Forelimb muscle (tissue), 1 donor: ENCODE results near the gene WDR53. TPM values are rescaled to one million over a fixed set of nuclear protein-coding genes. Genes with fewer than 3 reads are reported as not detected.
"Not testable (repeated sequence)": the region's sequence is repeated elsewhere in the genome, so short reads cannot be mapped to it uniquely, and the experiment has no call there.

Experiments
- DNase-seq: peaks from one replicate; pipeline ENCODE4 v3.0.0-alpha.2; 2013; ENCODE audit warnings: low read depth
- polyA plus RNA-seq: library from polyadenylated mRNA; unstranded; fragments of 120-200 nt; gene quantifications from one replicate; pipeline ENCODE4 v1.2.1, GENCODE V29; 2013; ENCODE audit not compliant: insufficient read length

WDR53 gene
- polyA plus RNA-seq, 1 donor = 10.4 TPM

DNA sequence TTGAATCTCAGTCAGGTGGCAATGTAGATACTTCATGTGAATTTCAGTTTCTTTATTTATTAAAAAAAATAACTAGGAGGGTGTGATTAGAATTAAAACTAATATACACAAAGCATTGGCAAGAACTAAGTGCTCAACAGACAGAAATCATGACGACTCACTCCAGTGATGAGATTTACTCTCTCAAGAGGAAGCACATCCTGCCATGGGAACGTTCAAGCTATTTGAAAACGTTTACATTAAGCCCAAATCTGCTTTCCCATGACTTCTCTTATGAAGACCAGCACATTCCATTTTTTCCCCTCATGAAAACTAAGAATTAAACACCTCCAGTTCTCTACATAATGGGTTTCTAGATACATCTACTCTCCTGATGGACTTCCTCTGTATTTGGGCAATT, 8.5 kb downstream of the WDR53 start:
- no peak for DNase-seq

DNA sequence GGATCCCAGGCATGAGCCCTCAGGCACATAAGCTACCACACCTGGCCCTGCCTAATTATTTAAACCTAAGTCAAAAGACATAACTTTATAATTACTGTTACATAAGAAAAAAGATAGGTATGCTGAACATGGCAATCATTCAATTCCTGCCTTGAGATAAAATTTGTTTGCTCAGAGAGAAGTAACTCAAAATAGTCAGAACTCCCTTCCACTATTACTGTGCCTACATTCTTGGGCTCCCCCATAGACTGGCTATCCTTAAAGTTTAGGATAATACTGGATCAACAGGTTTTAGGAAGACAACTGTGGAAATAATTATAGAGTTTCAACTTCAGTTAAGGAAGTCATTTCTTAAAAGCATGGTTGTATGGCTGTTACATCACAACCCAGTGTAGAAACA, 9.9 kb downstream of the WDR53 start:
- DNase-seq = no peak

DNA sequence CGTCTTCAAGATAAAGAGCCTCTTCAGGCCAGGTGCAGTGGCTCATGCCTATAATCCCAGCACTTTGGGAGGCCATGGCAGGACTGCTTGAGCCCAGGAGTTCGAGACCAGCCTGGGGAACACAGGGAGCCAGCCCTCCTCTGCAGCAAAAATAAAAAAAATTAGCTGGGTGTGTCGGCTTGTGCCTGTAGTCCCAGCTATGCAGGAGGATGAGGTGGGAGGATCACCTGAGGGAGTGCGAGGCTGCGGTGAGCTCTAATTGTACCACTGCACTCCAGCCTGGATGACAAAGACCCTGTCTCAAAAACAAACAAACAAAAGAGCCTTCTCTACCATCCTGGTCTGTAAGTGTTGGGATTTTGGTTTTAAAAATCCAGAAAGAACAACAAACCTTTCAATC, 11.1 kb downstream of the WDR53 start:
- no peak for DNase-seq

DNA sequence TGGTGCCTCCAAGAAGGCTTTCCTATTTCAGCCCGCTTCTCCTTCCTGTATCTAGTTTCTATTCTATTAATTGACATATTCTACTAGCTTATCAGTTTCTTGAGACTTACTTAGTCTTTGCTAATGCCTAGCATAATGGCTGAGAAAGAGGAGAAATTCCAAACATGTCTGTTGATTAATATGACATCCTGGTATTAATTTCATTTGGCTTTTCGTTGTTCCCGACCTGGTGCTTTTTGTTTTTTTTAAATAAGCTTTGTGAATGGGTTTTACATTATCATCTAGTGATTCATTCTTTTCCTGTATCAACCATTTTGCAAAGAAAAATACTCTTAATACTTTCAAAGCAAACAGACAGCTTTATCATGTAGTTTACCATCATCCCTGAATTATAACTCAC, 13.1 kb downstream of the WDR53 start:
- no peak for DNase-seq

DNA sequence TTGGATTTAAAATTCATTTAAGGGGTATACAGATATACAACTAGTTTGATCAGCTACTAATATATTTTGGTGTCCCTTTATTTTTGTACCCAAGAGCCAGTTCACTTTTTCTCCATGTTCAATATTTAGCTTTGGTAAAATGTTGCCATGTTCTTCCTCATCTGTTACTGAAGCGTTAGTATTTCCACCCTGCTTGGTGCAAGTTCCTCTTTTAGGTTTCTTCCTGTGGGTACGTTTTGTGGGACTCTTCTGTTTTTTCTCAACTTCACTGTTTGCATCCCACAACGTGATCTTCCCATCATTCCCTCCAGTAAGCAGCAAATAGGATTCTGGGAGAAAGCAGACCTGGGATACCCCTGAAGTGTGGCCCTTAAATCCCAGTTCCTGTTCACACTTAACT, 14.1 kb downstream of the WDR53 start:
- DNase-seq = no peak

DNA sequence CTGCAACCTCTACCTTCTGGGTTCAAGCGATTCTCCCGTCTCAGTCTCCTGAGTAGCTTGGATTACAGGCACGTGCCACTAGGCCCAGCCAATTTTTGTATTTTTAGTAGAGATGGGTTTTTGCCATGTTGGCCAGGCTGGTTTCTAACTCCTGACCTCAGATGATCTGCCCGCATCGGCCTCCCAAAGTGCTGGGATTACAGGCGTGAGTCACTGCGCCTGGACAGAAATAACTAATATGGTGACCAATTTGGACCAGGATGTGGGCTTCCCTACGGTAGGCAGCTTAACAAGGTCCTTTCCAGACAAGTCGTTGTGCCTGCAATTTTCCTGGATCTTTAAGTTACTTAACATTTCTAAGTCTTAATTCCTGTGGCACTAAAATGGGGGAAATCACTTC, 14.8 kb downstream of the WDR53 start:
- no peak for DNase-seq

DNA sequence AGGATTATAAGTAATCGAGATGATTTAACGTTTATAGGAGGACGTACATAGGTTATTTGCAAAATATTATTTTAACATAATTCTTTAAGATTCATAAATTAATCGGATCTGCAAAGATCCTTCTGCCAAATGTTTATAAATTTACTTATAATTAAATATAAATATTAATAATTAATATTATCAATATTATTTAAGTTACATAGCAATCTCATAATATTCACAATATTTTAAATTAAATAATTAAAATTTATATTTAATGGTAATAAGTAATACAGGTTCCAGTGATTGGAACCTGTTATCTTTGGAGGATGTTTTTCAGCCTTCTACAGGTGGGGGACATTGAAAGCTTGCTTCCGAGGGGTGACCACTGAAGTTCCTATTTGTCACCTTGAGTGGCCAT, 16.1 kb downstream of the WDR53 start:
- no peak for DNase-seq

DNA sequence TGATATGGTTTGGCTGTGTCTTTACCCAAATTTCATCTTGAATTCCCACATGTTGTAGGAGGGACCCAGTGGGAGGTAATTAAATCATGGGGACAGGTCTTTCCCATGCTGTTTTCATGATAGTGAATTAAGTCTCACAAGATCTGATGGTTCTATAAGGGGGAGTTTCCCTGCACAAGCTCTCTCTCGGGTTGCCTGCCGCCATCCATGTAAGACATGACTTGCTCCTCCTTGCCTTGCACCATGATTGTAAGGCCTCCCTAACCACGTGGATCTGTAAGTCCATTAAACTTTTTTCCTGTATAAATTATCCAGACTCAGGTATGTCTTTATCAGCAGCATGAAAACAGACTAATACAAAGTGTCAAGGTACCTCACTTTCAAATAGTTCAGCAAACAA, 18.2 kb downstream of the WDR53 start:
- DNase-seq = not testable (repeated sequence)

DNA sequence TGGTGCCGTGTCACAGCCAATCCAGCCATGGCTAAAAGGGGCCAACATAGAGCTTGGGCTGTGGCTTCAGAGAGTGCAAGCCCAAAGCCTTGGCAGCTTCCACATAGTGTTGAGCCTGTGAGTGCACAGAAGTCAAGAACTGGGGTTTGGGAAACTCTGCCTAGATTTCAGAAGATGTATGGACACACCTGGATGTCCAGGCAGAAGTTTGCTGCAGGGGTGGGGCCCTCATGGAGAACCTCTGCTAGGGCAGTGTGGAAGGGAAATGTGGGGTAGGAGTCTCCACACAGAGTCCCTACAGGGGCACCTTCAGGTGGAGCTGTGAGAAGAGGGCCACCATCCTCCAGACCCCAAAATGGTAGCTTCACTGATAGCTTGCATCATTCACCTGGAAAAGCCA, 19.0 kb downstream of the WDR53 start:
- not testable (repeated sequence) for DNase-seq

DNA sequence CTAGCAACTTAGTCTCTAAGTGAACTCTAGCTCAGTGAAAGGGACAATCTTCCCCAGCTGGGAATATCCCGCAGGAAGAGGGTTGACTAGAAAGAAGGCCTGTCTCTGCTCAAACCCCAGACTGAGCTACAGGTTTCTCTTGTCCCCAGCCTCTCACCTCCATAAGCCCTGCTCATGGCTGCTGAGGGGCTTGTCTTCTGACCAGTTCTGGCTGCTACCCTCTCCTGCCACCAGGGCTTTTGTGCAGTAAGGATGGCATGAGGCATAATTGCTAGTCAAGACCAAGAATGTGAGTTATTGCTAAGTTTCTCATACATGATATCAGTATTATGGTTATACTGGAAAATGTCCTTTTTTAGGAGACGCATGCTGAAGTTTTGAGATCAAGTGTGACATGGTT, 21.3 kb downstream of the WDR53 start:
- no peak for DNase-seq

DNA sequence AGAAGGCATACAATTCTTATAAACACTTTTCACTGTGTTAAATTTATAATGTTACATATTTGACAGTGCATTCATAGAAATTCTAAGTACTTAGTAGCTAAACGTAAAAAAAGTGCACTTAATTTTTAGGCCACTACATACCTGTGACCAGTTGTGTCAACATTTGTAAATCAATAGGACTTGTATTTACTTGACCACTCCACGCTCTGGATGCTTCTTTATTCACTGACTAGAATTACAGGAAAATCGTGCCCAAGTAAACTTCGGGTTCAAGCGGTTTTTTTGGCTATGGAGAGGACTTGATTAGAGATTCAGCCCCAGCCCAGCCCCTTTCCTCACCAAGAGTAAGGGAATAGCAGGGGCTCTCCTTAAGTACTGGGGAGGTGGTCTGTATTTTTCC, 21.8 kb downstream of the WDR53 start:
- no peak for DNase-seq

DNA sequence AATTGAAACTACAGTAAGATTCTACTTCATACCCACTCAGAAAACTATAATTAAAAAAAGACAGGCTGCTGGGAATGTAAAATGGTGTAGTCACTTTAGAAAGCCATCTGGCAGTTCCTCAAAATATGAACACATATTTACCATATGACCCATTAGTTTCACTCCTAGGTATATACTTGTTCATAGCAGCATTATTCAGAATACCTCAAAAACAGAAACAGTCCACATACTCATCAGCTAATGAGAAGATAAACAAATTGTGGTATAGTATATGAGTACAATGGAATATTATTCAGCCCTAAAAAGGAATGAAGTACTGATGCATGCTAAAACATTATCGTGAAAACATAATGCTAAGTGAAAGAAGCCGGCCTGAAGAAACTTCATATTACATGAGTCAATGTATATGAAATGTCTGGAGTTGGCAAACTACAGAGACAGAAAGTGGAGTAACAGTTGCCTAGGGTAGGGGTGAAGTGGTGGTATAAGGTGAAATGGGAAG, 23.8 kb downstream of the WDR53 start:
- no peak for DNase-seq

DNA sequence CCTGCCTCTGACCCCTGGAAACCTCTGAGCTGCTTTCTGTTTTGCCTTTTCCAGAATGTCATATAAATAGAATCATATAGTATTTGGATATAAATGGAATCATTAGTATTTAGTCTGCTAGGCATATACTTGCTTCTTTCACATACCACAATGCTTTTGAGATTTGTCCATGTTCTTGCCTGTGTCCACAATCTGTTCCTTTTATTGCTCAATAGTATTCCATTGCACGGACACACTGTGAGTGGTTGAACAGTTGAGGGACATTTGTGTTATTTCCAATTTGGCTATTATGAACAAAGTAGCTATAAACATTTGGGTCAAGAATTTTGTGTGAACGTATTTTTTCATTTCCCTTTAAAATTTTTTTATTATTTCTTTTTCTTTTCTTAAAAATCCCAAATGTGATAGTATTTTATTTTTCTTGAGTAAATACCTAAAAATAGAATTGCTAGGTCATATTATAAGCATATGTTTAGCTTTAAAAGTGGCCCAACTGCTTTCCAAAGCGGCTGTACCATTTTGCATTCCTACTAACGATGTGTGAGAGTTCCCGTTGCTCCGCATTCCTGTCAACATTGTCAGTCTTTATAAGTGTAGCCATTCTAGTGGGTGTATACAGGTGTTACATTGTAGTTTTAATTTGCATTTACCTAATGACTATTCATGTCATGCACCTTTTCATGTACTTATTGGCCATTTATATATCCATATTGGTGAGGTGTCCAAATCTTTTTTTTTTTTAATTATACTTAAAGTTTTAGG, 26.5 kb downstream of the WDR53 start:
- no peak for DNase-seq

DNA sequence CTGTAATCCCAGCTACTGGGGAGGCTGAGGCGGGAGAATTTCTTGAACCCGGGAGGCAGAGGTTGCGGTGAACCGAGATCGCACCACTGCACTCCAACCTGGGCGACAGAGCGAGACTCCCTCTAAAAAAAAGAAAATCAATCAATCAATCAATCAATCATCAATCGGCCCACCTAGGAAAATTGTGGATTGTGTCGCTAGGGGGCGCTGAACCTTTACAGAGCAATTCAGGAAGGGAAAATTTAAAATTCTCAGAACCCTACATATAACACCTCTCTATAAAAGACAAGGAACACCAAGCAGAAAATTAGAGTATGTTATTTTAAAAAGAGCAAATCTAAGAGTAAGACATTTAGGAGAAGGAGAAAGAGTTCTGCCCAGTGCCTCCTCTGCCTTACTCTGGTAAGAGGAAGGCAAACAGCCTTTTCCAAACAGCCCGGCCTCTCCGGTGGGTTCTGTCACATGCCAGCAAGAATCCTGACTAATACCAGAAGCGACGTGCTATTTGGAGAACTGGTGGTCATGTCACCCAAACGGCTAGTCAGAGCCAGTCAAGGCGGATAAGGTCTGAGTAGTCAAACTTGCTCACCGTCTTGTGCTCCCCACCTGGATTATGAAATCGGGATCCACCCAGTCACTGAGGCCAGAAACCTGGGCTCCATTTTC, 30.9 kb downstream of the WDR53 start:
- DNase-seq = no peak

DNA sequence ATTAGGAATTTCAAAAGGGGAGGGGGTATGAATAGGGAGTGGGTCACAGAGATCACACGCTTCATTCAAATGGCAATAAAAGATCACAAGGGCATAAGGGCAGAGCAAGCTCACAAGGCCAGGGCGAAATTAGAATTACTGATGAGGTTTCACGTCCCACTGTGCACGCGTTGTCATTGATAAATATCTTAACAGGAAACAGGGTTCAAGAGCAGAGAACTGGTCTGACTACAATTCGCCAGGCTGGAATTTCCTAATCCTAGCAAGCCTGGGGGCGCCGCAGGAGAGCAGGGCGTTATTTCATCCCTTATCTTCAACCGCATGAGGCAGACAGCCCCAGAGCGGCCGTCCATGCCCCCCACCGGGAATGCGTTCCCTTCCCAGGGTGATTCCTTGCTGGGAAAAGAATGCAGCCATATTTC, 35.1 kb downstream of the WDR53 start:
- DNase-seq = no peak

DNA sequence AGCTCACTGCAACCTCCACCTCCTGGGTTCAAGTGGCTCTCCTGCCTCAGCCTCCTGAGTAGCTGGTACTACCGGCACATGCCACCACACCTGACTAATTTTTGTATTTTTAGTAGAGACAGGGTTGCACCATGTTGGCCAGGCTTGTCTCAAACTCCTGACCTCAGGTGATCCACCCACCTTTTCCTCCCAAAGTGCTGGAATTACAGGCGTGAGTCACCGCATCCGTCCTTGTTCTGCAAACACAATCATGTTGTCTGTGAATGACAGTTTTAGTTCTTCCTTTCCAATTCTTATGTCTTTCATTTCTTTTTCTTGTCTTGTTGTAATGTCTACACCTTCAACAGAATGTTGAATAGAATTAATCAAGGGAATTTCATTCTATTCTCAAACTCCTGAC, 36.9 kb downstream of the WDR53 start:
- no peak for DNase-seq

DNA sequence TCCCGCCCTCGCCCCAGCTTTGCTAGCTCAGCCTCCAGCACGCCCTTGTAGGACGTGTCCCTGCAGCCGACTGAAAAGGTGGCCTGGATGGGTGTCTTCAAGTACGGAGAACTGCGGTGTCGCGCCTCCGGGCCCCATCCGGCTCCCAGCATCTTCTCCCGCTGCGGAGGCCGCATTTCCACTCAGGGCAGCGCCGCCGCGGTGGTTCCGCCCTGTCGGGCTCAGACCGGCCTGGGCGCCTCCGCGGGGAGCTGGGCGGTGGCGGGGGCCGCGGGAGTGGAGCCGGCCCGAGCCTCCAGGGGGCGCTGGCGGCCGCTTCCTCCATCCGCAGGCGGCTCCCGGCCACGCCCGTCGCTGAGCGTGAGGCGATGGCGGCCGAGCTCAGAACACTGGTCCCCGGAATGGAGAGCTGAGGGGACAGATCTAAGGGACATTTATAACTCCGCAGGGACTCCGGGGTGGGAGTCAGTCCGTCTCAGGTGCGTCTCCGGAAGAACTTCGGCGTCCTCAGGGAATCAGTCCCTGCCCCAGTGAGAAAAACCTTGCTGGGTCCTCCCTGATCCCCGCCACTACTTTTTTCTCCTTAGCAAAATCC, 39.6 kb downstream of the WDR53 start:
- DNase-seq = no peak

DNA sequence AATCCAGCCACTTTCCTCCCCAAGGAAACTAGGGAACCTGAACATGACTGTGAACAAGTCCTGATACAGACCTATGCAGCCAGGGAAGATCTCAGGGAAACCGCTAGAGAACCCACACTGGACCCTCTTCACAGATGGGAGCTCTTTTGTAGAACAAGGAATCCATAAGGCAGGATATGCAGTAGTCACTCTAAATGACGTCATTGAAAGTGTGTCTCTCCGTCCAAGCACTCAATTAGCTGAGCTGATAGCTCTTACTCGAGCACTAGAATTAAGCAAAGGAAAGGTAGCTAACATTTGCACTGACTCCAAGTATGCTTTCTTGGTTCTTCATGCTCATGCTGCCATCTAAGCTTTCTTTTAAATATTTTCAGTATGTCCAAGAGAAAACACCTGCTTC, 43.2 kb downstream of the WDR53 start:
- no peak for DNase-seq

DNA sequence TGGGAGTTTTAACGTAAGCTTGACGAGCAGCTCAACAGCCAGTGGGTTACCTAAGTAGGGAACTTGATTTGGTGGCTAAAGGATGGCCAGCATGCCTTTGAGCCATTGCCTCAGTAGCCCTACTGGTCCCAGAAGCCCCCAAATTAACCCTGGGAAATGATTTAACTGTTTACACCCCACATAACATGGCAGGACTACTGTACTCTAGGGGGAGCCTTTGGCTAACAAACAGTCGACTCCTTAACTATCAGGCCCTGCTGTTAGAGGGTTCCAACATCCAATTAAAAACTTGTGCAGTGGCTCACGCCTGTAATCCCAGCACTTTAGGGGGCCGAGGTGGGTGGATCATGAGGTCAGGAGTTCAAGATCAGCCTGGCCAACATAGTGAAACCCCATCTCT, 43.8 kb downstream of the WDR53 start:
- DNase-seq = no peak

DNA sequence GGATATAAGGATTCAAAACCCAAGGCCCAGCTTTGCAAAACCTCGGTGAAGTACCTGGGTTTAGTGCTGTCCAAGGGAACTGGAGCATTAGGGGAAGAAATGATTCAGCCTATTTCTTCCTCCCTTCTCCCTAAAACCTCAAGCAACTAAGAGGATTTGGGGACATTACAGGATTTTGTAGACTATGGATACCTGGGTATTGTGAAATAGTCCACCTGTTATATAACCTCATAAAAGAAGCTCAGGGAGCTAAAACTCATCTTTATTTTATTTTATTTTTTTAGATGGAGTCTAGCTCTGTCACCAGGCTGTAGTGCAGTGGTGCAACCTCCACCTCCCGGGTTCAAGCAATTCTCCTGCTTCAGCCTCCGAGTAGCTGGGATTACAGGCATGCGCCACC, 44.5 kb downstream of the WDR53 start:
- no peak for DNase-seq

DNA sequence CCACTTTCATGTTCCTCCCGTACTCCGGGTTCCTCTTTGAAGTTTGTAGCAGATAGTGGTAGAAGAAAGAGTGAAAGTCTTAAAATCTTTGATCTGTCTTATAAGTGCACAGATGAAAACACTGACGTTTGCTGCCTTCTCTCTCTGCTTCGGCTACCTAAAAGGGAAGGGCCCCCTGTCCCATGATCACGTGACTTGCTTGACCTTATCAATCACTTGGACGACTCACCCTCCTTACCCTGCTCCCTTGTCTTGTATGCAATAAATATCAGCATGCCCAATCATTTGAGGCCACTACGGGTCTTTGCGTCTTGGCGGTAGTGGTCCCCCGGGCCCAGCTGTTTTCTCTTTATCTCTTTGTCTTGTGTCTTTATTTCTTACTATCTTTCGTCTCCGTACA, 47.1 kb downstream of the WDR53 start:
- DNase-seq = not testable (repeated sequence)

DNA sequence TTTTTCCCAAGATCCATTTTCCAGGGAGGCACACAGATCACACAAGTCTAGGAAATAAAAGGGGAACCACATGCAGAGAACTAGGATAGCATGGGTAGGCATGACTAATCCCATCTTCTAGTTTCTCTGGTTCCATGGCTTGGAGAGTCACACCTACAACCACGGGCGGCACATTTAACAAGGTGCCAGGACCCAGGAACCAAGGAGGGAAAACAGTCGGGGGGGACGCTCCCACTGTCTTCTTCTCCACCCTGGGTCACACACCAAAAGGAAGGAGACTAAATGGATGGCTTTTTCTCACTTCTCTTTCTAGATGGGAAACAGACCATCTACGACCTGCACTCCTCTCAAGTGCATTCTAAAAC, 48.7 kb downstream of the WDR53 start:
- no peak for DNase-seq
